ENCODE data around the gene HPCA.

DNA sequence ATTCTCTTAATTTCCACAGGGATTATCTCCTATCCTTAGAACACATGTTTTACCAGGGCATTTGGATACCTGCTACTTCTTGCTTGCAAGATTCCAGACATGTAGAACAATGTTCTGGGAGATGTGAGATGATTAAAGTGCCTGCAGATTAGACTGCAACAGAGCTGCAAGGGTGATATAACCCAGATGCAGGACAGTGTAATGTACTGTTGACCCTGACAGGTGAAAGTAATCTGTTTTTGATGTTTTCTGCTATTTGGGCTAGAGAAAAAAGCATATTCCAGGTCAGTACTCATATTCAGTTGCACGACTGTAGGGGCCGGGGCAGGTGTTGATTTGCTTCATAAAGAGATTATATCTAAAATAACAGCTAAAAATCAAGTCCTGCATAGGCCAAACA is 42.0 kb downstream of the HPCA start:
- TF ChIP-seq ARNT (IDR thresholded peaks at IDR 0.05): no peak
- TF ChIP-seq SUZ12 (IDR thresholded peaks at IDR 0.05): no peak
- no peak for TF ChIP-seq SP1 (IDR thresholded peaks at IDR 0.05)
- no peak for TF ChIP-seq FOXK2 (IDR thresholded peaks at IDR 0.05)
- TF ChIP-seq L3MBTL2 (conservative IDR thresholded peaks at IDR 0.05): no peak
- no peak for TF ChIP-seq ZNF384 (IDR thresholded peaks at IDR 0.05)
- TF ChIP-seq TARDBP (IDR thresholded peaks at IDR 0.05): no peak
- no peak for TF ChIP-seq HDGF (IDR thresholded peaks at IDR 0.05; ENCODE audit: borderline replicate concordance)
- no peak for TF ChIP-seq FOXM1 (IDR thresholded peaks at IDR 0.05; ENCODE audit: borderline replicate concordance)
- TF ChIP-seq LEF1 (IDR thresholded peaks at IDR 0.05; ENCODE audit: borderline replicate concordance): no peak
- no peak for TF ChIP-seq ELF4 (IDR thresholded peaks at IDR 0.05)
- TF ChIP-seq, protein P1, sequence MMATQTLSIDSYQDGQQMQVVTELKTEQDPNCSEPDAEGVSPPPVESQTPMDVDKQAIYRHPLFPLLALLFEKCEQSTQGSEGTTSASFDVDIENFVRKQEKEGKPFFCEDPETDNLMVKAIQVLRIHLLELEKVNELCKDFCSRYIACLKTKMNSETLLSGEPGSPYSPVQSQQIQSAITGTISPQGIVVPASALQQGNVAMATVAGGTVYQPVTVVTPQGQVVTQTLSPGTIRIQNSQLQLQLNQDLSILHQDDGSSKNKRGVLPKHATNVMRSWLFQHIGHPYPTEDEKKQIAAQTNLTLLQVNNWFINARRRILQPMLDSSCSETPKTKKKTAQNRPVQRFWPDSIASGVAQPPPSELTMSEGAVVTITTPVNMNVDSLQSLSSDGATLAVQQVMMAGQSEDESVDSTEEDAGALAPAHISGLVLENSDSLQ (IDR thresholded peaks at IDR 0.05): no peak

All from HEK293T (cell line).